Liver (tissue), 3 donors: ENCODE measurements around the gene TEX29.

Source experiments
- EGR1 ChIP-seq, 2 donors: IDR thresholded peaks; 2 replicates each; pipeline ENCODE4 v1.6.1; 2016 to 2018; ENCODE audit warnings: antibody characterized with exemption in 2 of 2, low read depth in 2 of 2
- FOXA1 ChIP-seq: IDR thresholded peaks from 2 replicates; pipeline ENCODE4 v1.6.1; 2016; ENCODE audit warnings: antibody characterized with exemption
- GABPA ChIP-seq, 2 donors: IDR thresholded peaks in 1 of 2; conservative IDR thresholded peaks in 1 of 2; 2 replicates each; pipeline ENCODE4 v1.6.1; 2016; ENCODE audit warnings: antibody characterized with exemption in 2 of 2, mild to moderate bottlenecking in 1 of 2, moderate library complexity in 1 of 2
- JUND ChIP-seq, 2 donors: IDR thresholded peaks; 2 replicates each; pipeline ENCODE4 v1.6.1; 2016; ENCODE audit warnings: antibody characterized with exemption in 2 of 2
- RAD21 ChIP-seq, 2 donors: IDR thresholded peaks; 2 replicates each; pipeline ENCODE4 v1.6.1; 2016; ENCODE audit warnings: antibody characterized with exemption in 2 of 2, mild to moderate bottlenecking in 2 of 2
- RXRA ChIP-seq, 2 donors: IDR thresholded peaks; 2 replicates each; pipeline ENCODE4 v1.6.1; 2017 to 2018; ENCODE audit warnings: antibody characterized with exemption in 2 of 2, mild to moderate bottlenecking in 1 of 2
- TAF1 ChIP-seq: conservative IDR thresholded peaks from 2 replicates; pipeline ENCODE4 v1.6.1; 2016; ENCODE audit warnings: antibody characterized with exemption, mild to moderate bottlenecking
- YY1 ChIP-seq: IDR thresholded peaks from 2 replicates; pipeline ENCODE4 v1.6.1; 2016; ENCODE audit warnings: antibody characterized with exemption, mild to moderate bottlenecking
- TF ChIP-seq, protein P1 (sequence below): IDR thresholded peaks from 2 replicates; pipeline ENCODE4 v1.6.1; 2016; ENCODE audit warnings: antibody characterized with exemption, mild to moderate bottlenecking
- TF ChIP-seq, protein P2 (sequence below): fragments of 150-350 bp; IDR thresholded peaks from 2 replicates; pipeline ENCODE4 v1.5.1; 2017; ENCODE audit warnings: improper control_type of control experiment, low read depth, low read length; ENCODE audit not compliant: missing input control
- TF ChIP-seq, protein P3 (sequence below): IDR thresholded peaks from 2 replicates; pipeline ENCODE4 v1.6.1; 2016; ENCODE audit warnings: antibody characterized with exemption
- TF ChIP-seq, protein P4 (sequence below): IDR thresholded peaks from 2 replicates; pipeline ENCODE4 v1.6.1; 2016; ENCODE audit warnings: antibody characterized with exemption
- donor health status: healthy.
- donor health status: healthy.

DNA sequence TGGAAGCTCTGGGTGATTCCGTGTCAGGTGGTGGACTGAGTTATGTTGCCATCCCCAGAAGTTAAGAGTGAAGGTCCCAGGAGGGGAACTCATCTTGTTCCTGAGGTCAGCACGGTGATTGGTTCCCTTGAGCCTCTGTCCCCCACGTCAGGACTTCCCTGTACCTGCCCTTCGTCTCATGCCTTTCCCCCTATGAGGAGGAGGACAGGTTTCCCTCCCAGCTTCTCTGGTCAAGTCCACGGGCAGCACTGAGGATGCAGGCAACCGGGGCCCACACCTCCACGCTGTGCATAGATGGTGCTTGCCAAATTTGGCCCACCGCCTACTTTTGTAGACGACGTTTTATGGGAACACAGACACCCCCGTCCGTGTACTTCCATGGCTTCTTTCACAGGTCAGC lies 42.7 kb downstream of the TEX29 start:
- TF ChIP-seq EGR1 (IDR thresholded peaks at IDR 0.05; ENCODE audit: low read depth in 2 of 2) (no peak), RAD21 (IDR thresholded peaks at IDR 0.05) (no peak), YY1 (no peak), GABPA (IDR thresholded peaks at IDR 0.05 in 1 of 2, conservative IDR thresholded peaks at IDR 0.05 in 1 of 2) (no peak), TAF1 (no peak), JUND (IDR thresholded peaks at IDR 0.05) (no peak), RXRA (IDR thresholded peaks at IDR 0.05) (no peak), FOXA1 (no peak)
- TF ChIP-seq, protein P1, sequence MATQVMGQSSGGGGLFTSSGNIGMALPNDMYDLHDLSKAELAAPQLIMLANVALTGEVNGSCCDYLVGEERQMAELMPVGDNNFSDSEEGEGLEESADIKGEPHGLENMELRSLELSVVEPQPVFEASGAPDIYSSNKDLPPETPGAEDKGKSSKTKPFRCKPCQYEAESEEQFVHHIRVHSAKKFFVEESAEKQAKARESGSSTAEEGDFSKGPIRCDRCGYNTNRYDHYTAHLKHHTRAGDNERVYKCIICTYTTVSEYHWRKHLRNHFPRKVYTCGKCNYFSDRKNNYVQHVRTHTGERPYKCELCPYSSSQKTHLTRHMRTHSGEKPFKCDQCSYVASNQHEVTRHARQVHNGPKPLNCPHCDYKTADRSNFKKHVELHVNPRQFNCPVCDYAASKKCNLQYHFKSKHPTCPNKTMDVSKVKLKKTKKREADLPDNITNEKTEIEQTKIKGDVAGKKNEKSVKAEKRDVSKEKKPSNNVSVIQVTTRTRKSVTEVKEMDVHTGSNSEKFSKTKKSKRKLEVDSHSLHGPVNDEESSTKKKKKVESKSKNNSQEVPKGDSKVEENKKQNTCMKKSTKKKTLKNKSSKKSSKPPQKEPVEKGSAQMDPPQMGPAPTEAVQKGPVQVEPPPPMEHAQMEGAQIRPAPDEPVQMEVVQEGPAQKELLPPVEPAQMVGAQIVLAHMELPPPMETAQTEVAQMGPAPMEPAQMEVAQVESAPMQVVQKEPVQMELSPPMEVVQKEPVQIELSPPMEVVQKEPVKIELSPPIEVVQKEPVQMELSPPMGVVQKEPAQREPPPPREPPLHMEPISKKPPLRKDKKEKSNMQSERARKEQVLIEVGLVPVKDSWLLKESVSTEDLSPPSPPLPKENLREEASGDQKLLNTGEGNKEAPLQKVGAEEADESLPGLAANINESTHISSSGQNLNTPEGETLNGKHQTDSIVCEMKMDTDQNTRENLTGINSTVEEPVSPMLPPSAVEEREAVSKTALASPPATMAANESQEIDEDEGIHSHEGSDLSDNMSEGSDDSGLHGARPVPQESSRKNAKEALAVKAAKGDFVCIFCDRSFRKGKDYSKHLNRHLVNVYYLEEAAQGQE: no peak
- TF ChIP-seq, protein P2, sequence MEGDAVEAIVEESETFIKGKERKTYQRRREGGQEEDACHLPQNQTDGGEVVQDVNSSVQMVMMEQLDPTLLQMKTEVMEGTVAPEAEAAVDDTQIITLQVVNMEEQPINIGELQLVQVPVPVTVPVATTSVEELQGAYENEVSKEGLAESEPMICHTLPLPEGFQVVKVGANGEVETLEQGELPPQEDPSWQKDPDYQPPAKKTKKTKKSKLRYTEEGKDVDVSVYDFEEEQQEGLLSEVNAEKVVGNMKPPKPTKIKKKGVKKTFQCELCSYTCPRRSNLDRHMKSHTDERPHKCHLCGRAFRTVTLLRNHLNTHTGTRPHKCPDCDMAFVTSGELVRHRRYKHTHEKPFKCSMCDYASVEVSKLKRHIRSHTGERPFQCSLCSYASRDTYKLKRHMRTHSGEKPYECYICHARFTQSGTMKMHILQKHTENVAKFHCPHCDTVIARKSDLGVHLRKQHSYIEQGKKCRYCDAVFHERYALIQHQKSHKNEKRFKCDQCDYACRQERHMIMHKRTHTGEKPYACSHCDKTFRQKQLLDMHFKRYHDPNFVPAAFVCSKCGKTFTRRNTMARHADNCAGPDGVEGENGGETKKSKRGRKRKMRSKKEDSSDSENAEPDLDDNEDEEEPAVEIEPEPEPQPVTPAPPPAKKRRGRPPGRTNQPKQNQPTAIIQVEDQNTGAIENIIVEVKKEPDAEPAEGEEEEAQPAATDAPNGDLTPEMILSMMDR: no peak
- TF ChIP-seq, protein P3, sequence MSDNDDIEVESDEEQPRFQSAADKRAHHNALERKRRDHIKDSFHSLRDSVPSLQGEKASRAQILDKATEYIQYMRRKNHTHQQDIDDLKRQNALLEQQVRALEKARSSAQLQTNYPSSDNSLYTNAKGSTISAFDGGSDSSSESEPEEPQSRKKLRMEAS: no peak
- TF ChIP-seq, protein P4, sequence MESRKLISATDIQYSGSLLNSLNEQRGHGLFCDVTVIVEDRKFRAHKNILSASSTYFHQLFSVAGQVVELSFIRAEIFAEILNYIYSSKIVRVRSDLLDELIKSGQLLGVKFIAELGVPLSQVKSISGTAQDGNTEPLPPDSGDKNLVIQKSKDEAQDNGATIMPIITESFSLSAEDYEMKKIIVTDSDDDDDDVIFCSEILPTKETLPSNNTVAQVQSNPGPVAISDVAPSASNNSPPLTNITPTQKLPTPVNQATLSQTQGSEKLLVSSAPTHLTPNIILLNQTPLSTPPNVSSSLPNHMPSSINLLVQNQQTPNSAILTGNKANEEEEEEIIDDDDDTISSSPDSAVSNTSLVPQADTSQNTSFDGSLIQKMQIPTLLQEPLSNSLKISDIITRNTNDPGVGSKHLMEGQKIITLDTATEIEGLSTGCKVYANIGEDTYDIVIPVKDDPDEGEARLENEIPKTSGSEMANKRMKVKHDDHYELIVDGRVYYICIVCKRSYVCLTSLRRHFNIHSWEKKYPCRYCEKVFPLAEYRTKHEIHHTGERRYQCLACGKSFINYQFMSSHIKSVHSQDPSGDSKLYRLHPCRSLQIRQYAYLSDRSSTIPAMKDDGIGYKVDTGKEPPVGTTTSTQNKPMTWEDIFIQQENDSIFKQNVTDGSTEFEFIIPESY: no peak
